Retinal pigment epithelial cell (primary cell): ENCODE results near the gene TFAP2C.

Experiments used
- DNase-seq: peaks from one replicate; pipeline ENCODE4 v3.0.0-alpha.2; 2010; ENCODE audit warnings: low read depth
- H3K4me3 ChIP-seq: 2 replicates; pipeline ENCODE4 v1.5.1; 2011; ENCODE audit warnings: mild to moderate bottlenecking, low read length, control low read depth, moderate library complexity
- TF ChIP-seq, protein P1 (sequence below): conservative IDR thresholded peaks from 2 replicates; pipeline ENCODE4 v1.5.1; 2011; ENCODE audit warnings: low read depth, low read length, control low read depth, inconsistent platforms

Gene TFAP2C

DNA sequence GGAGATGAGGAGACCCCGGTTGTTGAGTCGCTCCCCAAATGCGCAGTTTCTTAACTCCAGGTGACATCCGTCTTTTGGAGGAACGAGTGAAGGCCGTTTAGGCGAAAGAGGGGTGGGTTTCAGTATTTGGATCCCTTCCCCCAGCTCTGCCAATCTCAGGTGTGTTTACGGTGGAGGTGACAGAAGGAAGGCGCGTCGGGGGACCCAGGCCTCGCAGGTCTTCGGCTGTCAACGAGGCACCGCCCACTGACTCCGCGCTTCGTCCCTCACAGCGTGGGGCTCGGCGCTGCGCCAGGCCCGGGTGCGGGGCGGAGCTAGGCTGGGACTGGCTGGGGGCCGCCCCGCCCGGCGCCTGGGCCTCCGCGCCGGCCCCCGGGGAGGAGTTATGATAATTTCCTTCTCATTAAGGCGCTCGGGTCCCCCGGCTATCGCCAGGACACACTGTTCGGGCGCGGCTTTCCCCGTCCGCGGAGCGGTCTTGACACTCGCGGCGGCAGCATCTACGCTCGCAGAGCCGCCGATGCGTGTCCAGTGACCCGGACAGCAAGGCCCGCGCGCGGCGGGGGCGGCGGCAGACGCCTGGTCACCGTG lies at the start of gene TFAP2C:
Gene TFAP2C, plus strand, starts transcription at position 434 of the 591 bp plus-strand sequence. CDS start 239 bp downstream, outside the sequence.
- TF ChIP-seq, protein P1, sequence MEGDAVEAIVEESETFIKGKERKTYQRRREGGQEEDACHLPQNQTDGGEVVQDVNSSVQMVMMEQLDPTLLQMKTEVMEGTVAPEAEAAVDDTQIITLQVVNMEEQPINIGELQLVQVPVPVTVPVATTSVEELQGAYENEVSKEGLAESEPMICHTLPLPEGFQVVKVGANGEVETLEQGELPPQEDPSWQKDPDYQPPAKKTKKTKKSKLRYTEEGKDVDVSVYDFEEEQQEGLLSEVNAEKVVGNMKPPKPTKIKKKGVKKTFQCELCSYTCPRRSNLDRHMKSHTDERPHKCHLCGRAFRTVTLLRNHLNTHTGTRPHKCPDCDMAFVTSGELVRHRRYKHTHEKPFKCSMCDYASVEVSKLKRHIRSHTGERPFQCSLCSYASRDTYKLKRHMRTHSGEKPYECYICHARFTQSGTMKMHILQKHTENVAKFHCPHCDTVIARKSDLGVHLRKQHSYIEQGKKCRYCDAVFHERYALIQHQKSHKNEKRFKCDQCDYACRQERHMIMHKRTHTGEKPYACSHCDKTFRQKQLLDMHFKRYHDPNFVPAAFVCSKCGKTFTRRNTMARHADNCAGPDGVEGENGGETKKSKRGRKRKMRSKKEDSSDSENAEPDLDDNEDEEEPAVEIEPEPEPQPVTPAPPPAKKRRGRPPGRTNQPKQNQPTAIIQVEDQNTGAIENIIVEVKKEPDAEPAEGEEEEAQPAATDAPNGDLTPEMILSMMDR = no peak
- peak within 1 kb of the TSS; percentile 2 for H3K4me3 ChIP-seq
- DNase-seq = no peak

DNA sequence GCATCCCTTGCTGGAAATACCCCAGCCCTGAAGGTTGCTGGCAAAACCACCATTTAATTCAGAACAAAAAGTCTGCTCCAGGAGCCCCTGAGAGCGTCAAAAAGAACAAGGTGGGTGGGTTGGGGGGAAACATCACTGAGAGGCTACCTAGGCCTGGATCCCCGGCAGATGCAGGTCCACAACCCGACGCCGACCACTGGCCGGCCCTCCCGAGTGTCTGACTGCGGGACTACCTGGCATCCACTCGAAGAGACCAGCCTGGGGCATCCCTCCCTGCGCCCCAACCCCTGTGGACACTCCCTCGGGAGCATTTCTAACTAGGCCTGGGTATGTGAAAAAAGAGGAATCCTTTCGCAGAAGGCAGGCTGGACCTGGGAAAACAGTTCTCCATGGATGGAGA lies 48.9 kb upstream of the TFAP2C start:
- no peak for DNase-seq
- H3K4me3 ChIP-seq = no peak overlapping the region
- TF ChIP-seq, protein P1 = no peak

DNA sequence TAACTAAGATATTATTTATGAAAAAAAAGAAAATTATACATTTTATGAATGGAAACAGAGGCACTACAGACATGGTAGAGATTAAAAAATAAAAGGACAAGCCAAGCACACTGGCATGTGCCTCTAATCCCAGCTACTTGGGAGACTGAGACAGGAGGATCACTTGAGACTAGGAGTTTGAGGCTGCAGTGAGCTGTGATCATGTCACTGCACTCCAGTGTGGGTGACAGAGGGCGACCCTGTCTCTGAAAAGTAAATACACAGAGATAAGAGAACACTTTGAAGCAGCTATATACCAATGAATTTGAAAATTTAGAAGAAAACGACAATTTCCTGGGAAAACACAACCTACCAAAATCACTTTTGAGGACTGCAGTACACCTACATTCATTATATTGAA lies 47.4 kb upstream of the TFAP2C start:
- no peak overlapping the region for H3K4me3 ChIP-seq
- no peak for DNase-seq
- TF ChIP-seq, protein P1 = no peak

DNA sequence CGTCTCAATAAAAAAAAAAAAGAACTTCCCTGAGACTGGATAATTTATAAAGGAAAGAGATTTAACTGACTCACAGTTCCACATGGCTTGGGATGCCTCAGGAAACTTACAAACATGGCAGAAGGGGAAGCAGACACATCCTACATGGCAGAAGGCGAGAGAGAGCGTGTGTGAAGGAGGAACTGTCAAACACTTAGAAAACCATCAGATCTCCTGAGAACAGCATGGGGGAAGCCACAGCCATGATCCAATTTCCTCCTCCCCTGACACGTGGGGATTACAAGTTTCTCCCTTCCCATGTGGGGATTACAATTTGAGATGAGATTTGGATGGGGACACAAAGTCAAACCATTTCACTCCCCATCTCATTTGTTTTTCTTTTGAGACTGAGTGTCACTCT lies 46.6 kb upstream of the TFAP2C start:
- no peak for DNase-seq
- TF ChIP-seq, protein P1 = no peak
- no peak overlapping the region for H3K4me3 ChIP-seq

DNA sequence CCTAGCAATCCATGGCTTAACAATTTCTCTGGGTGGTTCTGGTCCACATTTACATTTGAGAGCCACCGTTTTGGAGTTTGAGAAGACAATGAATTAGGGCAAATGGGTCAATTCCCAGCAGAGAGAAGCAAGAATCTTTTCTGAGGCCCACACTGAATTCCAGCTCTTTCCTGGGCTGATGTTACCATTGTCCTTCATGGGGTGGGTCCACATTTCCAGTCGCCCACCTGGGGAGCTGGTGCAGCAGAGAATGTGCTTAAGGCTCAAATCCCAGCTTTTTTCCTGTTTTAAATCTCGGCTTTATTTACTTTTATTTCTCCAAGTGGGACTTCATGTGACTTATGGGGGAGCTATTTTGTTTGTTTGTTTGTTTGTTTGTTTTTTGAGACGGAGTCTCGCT lies 44.2 kb upstream of the TFAP2C start:
- TF ChIP-seq, protein P1 = no peak
- DNase-seq = no peak
- no peak overlapping the region for H3K4me3 ChIP-seq

DNA sequence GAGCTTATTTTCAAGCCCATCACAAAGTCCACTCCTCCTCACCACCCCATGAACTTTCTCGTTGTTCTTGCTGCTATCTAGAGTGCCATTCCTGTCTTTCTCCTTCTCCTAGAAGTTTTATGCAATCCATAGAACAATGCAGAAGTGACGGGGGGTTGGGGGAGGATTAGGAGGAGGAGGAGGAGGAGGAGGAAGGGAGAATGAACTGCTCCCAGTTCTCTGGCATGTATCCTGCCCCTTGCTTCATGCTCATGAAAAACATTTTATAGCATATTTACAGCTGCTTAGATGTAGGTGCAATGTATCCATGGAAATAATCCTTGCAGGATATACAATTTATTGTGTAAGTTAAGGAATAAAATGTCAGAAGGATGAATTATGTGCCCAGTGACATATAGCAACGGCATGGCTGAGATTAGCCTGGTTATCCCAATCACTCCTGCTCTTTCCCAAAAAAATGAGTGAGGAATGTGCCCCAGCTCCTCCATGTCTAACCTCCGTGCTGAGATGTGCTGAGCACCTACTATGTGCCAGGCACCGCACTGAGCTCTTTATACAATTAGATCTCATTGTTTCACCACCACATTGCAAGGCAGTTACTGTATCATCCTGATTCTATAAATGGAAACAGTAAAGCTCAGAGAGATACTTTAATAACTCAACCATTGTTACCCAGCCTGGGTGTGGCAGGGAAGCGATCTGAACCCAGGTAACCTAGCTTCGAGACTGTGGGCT lies 41.6 kb upstream of the TFAP2C start:
- TF ChIP-seq, protein P1 = no peak
- no peak overlapping the region for H3K4me3 ChIP-seq
- DNase-seq = no peak

DNA sequence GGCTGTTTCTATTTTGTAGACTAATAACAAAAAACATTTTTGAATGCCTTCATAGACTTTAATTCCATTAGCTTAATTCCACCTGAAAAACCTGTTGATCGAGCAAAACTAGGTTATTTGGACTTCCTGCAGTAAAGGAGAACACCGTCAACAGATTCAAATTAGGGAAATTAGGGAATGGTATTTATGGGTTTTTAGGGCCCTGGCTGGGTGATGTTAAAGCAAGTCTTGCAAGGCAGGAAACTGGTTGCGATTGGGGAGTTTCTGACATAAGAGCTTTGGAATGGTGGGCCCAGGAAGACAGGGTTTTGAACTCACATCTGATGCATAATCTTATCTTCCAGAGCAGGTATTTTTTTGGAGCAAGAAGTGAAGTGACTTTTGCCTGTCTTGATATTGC lies 40.1 kb upstream of the TFAP2C start:
- DNase-seq = no peak
- no peak overlapping the region for H3K4me3 ChIP-seq

More for the DNA sequence above, 40.1 kb upstream of the TFAP2C start:
- TF ChIP-seq, protein P1 = no peak
